Cardiac muscle cell (in vitro differentiated cells and primary cell): Measurements from ENCODE around the gene PIK3CA. TPM values are rescaled to one million over a fixed set of nuclear protein-coding genes. Genes with fewer than 3 reads are reported as not detected.

Experiments used
- DNase-seq, 2 donors: peaks; one replicate each; pipeline versions ENCODE4 v3.0.0 to v3.0.0-alpha.2; 2010 to 2017; ENCODE audit warnings: low read depth in 1 of 2, low spot score in 1 of 2
- H3K27ac ChIP-seq: fragments of 200-600 bp; sonication (generic); 2 replicates; pipeline ENCODE4 v1.5.1; 2016
- H3K27me3 ChIP-seq: fragments of 200-600 bp; sonication (generic); 2 replicates; pipeline ENCODE4 v1.6.0; 2016; ENCODE audit warnings: control low read depth
- H3K36me3 ChIP-seq: fragments of 200-600 bp; sonication (generic); 2 replicates; pipeline ENCODE4 v1.5.1; 2016; ENCODE audit warnings: control low read depth
- H3K4me1 ChIP-seq: fragments of 200-600 bp; sonication (generic); 2 replicates; pipeline ENCODE4 v1.8.1; 2017; ENCODE audit warnings: low read depth, mild to moderate bottlenecking, mixed run types
- H3K4me3 ChIP-seq: fragments of 200-600 bp; sonication (generic); 2 replicates; pipeline ENCODE4 v1.5.1; 2016; ENCODE audit warnings: mild to moderate bottlenecking
- H3K9me3 ChIP-seq: fragments of 200-600 bp; sonication (generic); 2 replicates; pipeline ENCODE4 v1.5.1; 2017; ENCODE audit warnings: low read depth, mild to moderate bottlenecking, control low read depth
- CTCF ChIP-seq: IDR thresholded peaks from 2 replicates; pipeline ENCODE4 v1.5.1; 2012; ENCODE audit warnings: low read depth, mild to moderate bottlenecking, low read length
- polyA plus RNA-seq: library from polyadenylated mRNA; unstranded; fragments of >200 nt; fragmentation: Nextera tagmentation; extraction: Ambion mirVana; gene quantifications from 2 replicates; pipeline ENCODE4 v1.2.1, GENCODE V29; 2016
- total RNA-seq: library from RNA; depleted of rRNA; stranded (reverse); fragments of >200 nt; gene quantifications from 2 replicates; pipeline ENCODE4 v1.2.3, GENCODE V29; 2016

Gene PIK3CA
- total and polyA plus RNA-seq, 2 experiments from 2014 or later = 6.1 to 13.0 TPM

- H3K4me1 ChIP-seq = peaks cover 9% of the 10 kb centered on the region
- TF ChIP-seq CTCF = no peak
- H3K27ac ChIP-seq = no peak overlapping the region
- no peaks in the 10 kb centered on the region for H3K9me3 ChIP-seq
- H3K4me3 ChIP-seq = no peak overlapping the region
- no peak for DNase-seq
- H3K36me3 ChIP-seq = no peaks in the 10 kb centered on the region
- no peaks in the 10 kb centered on the region for H3K27me3 ChIP-seq
Observed at GRCh38 chr3:179158336-179159039, 10.3 kb downstream of the PIK3CA start.

- no peak for TF ChIP-seq CTCF
- no peak overlapping the region for H3K27ac ChIP-seq
- no peaks in the 10 kb centered on the region for H3K36me3 ChIP-seq
- H3K27me3 ChIP-seq = no peaks in the 10 kb centered on the region
- DNase-seq = no peak
- H3K4me3 ChIP-seq = no peak overlapping the region
- H3K4me1 ChIP-seq = peaks cover under 1% of the 10 kb centered on the region
- H3K9me3 ChIP-seq = no peaks in the 10 kb centered on the region
Observed at GRCh38 chr3:179163503-179163902, 15.3 kb downstream of the PIK3CA start.

DNA sequence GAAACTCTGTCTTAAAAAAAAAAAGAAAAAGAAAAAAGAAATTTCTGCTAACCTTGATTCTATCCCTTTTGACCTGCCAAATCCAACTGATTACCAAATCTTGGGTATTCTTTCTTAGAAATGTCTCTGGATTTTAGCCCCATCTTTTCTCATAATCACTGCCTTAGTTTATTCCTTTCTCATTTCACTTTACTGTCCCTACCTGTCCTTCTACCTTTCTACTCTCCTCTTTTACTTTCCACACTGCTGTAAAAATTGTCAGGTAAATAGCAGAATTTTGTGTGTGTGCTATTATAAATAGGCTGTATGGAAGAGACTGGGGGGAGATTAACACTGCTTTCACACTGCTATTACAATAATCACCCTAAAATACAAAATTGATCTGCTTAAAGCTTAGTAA, 16.7 kb downstream of the PIK3CA start:
- TF ChIP-seq CTCF = no peak
- H3K4me3 ChIP-seq = no peak overlapping the region
- DNase-seq = no peak
- no peaks in the 10 kb centered on the region for H3K9me3 ChIP-seq
- H3K27ac ChIP-seq = no peak overlapping the region
- no peaks in the 10 kb centered on the region for H3K27me3 ChIP-seq
- H3K4me1 ChIP-seq = no peaks in the 10 kb centered on the region
- H3K36me3 ChIP-seq = no peaks in the 10 kb centered on the region

DNA sequence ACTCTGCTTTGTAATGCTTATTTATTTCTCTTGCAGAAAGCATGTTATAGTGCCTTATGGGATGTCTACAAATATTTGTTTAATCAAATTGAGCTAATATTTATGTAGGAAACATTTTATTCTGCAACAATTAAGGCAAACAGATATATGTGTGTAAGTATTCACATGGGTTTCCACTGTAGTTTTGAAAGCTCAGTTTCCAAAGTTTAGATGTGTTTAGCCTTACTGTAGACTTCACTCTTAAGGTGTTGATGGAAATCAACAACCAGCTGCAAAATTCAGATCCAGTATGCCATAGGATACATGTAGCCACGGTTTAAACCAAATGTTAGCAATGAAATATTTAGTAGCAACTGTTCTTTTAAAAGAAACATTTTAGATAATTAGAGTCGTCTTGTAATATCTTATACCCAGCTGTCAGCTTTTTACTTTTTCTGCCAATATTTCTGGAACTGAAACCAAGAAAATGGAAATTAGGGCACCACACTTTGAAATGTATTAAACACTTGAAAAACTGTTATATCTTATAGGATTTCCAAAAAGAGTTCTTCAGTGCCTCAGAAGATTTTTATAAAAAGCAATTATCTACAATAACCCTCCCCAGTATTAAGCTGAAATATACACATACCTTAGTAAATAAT, 18.5 kb downstream of the PIK3CA start:
- Histone ChIP-seq H3K36me3 (no peaks in the 10 kb centered on the region), H3K27ac (no peak overlapping the region), H3K4me1 (no peaks in the 10 kb centered on the region), H3K4me3 (no peak overlapping the region), H3K9me3 (no peaks in the 10 kb centered on the region), H3K27me3 (no peaks in the 10 kb centered on the region)
- no peak for TF ChIP-seq CTCF
- DNase-seq = no peak

GRCh38 chr3:179168918-179169317, 20.8 kb downstream of the PIK3CA start:
- TF ChIP-seq CTCF = no peak
- no peaks in the 10 kb centered on the region for H3K27me3 ChIP-seq
- H3K4me3 ChIP-seq = no peak overlapping the region
- no peaks in the 10 kb centered on the region for H3K9me3 ChIP-seq
- no peaks in the 10 kb centered on the region for H3K36me3 ChIP-seq
- H3K4me1 ChIP-seq = no peaks in the 10 kb centered on the region
- H3K27ac ChIP-seq = no peak overlapping the region
- DNase-seq = no peak
